ENCODE measurements around the gene ACE.

GRCh38 chr17:63437287-63438091 lies 39.4 kb upstream of the ACE start:
- TF ChIP-seq, protein P1, sequence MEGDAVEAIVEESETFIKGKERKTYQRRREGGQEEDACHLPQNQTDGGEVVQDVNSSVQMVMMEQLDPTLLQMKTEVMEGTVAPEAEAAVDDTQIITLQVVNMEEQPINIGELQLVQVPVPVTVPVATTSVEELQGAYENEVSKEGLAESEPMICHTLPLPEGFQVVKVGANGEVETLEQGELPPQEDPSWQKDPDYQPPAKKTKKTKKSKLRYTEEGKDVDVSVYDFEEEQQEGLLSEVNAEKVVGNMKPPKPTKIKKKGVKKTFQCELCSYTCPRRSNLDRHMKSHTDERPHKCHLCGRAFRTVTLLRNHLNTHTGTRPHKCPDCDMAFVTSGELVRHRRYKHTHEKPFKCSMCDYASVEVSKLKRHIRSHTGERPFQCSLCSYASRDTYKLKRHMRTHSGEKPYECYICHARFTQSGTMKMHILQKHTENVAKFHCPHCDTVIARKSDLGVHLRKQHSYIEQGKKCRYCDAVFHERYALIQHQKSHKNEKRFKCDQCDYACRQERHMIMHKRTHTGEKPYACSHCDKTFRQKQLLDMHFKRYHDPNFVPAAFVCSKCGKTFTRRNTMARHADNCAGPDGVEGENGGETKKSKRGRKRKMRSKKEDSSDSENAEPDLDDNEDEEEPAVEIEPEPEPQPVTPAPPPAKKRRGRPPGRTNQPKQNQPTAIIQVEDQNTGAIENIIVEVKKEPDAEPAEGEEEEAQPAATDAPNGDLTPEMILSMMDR (IDR thresholded peaks at IDR 0.05), result no peak
- no peak for TF ChIP-seq POLR2A (IDR thresholded peaks at IDR 0.05)
